ENCODE measurements around the gene UBE2F. TPM values are rescaled to one million over a fixed set of nuclear protein-coding genes. Genes with fewer than 3 reads are reported as not detected.

Gene UBE2F
- total and polyA plus RNA-seq, 2 donors (not counting 1 experiment from before 2014, with no cell fraction given) = 53.7 to 113 TPM

- no peak for TF ChIP-seq CTCF (conservative IDR thresholded peaks at IDR 0.05 in 1 of 2, IDR thresholded peaks at IDR 0.05 in 1 of 2; ENCODE audit: low read depth in 1 of 2, low read length in 2 of 2)
- no peak for TF ChIP-seq EZH2 (IDR thresholded peaks at IDR 0.05; ENCODE audit: low read length, missing control alignments)
- Histone ChIP-seq H3K79me2 (ENCODE audit: control insufficient read depth, insufficient read depth, low read length) (peaks cover 19% of the 10 kb centered on the region), H2AFZ (ENCODE audit: low read length) (no peak overlapping the region), H3K4me2 (ENCODE audit: extremely low read depth, insufficient read depth, low read length) (no peak overlapping the region), H3K9ac (ENCODE audit: insufficient read depth, low read length) (no peak overlapping the region), H3K36me3 (ENCODE audit: control insufficient read depth, insufficient read depth, low read length) (peaks cover 5% of the 10 kb centered on the region), H3K9me3 (ENCODE audit: control insufficient read depth, insufficient read depth, low read depth, low read length) (no peaks in the 10 kb centered on the region), H3K27me3 (ENCODE audit: control insufficient read depth, insufficient read depth, low read length) (no peaks in the 10 kb centered on the region), H3K4me1 (ENCODE audit: control insufficient read depth, extremely low read depth, insufficient read depth, low read length) (peaks cover 7% of the 10 kb centered on the region), H3K27ac (ENCODE audit: insufficient read depth, low read length) (no peak overlapping the region), H4K20me1 (ENCODE audit: control insufficient read depth, extremely low read depth, insufficient read depth, low read length) (peaks cover 3% of the 10 kb centered on the region), H3K4me3 (replicated peaks in 1 of 4; ENCODE audit: control extremely low read depth in 1 of 4, insufficient read depth in 1 of 4, low read depth in 3 of 4, low read length in 4 of 4) (no peak overlapping the region)
- DNase-seq (ENCODE audit: low read depth in 2 of 2) = no peak
These were observed 10.6 kb downstream of the UBE2F start for GRCh38 chr2:237977380-237977779.

- peaks cover 19% of the 10 kb centered on the region for H3K79me2 ChIP-seq (ENCODE audit: control insufficient read depth, insufficient read depth, low read length)
- no peaks in the 10 kb centered on the region for H3K27me3 ChIP-seq (ENCODE audit: control insufficient read depth, insufficient read depth, low read length)
- TF ChIP-seq EZH2 (IDR thresholded peaks at IDR 0.05; ENCODE audit: low read length, missing control alignments) (no peak), CTCF (conservative IDR thresholded peaks at IDR 0.05 in 1 of 2, IDR thresholded peaks at IDR 0.05 in 1 of 2; ENCODE audit: low read depth in 1 of 2, low read length in 2 of 2) (no peak)
- no peak overlapping the region for H2AFZ ChIP-seq (ENCODE audit: low read length)
- H4K20me1 ChIP-seq (ENCODE audit: control insufficient read depth, extremely low read depth, insufficient read depth, low read length) = peaks cover 3% of the 10 kb centered on the region
- DNase-seq (ENCODE audit: low read depth in 2 of 2) = peak in 1 of 2 donors; percentile 56
- peaks cover 7% of the 10 kb centered on the region for H3K36me3 ChIP-seq (ENCODE audit: control insufficient read depth, insufficient read depth, low read length)
- no peak overlapping the region for H3K4me2 ChIP-seq (ENCODE audit: extremely low read depth, insufficient read depth, low read length)
- no peak overlapping the region for H3K9ac ChIP-seq (ENCODE audit: insufficient read depth, low read length)
- H3K27ac ChIP-seq (ENCODE audit: insufficient read depth, low read length) = no peak overlapping the region
- H3K4me3 ChIP-seq (replicated peaks in 1 of 4; ENCODE audit: control extremely low read depth in 1 of 4, insufficient read depth in 1 of 4, low read depth in 3 of 4, low read length in 4 of 4) = no peak overlapping the region
- H3K4me1 ChIP-seq (ENCODE audit: control insufficient read depth, extremely low read depth, insufficient read depth, low read length) = peaks cover 7% of the 10 kb centered on the region
- H3K9me3 ChIP-seq (ENCODE audit: control insufficient read depth, insufficient read depth, low read depth, low read length) = no peaks in the 10 kb centered on the region
These were observed 11.4 kb downstream of the UBE2F start for GRCh38 chr2:237978058-237978712.

- no peak for TF ChIP-seq EZH2 (IDR thresholded peaks at IDR 0.05; ENCODE audit: low read length, missing control alignments)
- no peak for TF ChIP-seq CTCF (conservative IDR thresholded peaks at IDR 0.05 in 1 of 2, IDR thresholded peaks at IDR 0.05 in 1 of 2; ENCODE audit: low read depth in 1 of 2, low read length in 2 of 2)
- Histone ChIP-seq H3K79me2 (ENCODE audit: control insufficient read depth, insufficient read depth, low read length) (peaks cover 19% of the 10 kb centered on the region), H3K4me1 (ENCODE audit: control insufficient read depth, extremely low read depth, insufficient read depth, low read length) (peaks cover 7% of the 10 kb centered on the region), H3K9me3 (ENCODE audit: control insufficient read depth, insufficient read depth, low read depth, low read length) (no peaks in the 10 kb centered on the region), H3K9ac (ENCODE audit: insufficient read depth, low read length) (no peak overlapping the region), H2AFZ (ENCODE audit: low read length) (no peak overlapping the region), H3K27ac (ENCODE audit: insufficient read depth, low read length) (no peak overlapping the region), H4K20me1 (ENCODE audit: control insufficient read depth, extremely low read depth, insufficient read depth, low read length) (peaks cover 3% of the 10 kb centered on the region), H3K36me3 (ENCODE audit: control insufficient read depth, insufficient read depth, low read length) (peaks cover 7% of the 10 kb centered on the region), H3K4me3 (replicated peaks in 1 of 4; ENCODE audit: control extremely low read depth in 1 of 4, insufficient read depth in 1 of 4, low read depth in 3 of 4, low read length in 4 of 4) (no peak overlapping the region), H3K4me2 (ENCODE audit: extremely low read depth, insufficient read depth, low read length) (no peak overlapping the region), H3K27me3 (ENCODE audit: control insufficient read depth, insufficient read depth, low read length) (no peaks in the 10 kb centered on the region)
- DNase-seq (ENCODE audit: low read depth in 2 of 2) = no peak
These were observed 12.5 kb downstream of the UBE2F start for GRCh38 chr2:237979331-237979730.

Measured in fibroblast of lung (primary cell).